ENCODE measurements around the gene SERPINB6. TPM values are rescaled to one million over a fixed set of nuclear protein-coding genes. Genes with fewer than 3 reads are reported as not detected.
"Not testable (repeated sequence)": the region's sequence is repeated elsewhere in the genome, so short reads cannot be mapped to it uniquely, and the experiment has no call there.

SERPINB6 gene
- total RNA-seq, 1 donor from 2014 or later: 48.7 TPM

GRCh38 chr6:3009930-3010329, 38.6 kb upstream of the SERPINB6 start:
- H3K27me3 ChIP-seq (ENCODE audit: control insufficient read depth, insufficient read depth, low read length): no peaks in the 10 kb centered on the region
- H3K36me3 ChIP-seq (ENCODE audit: control insufficient read depth, insufficient read depth, low read length): peaks cover 13% of the 10 kb centered on the region
- H3K4me3 ChIP-seq (ENCODE audit: low read depth, low read length): no peak overlapping the region
- DNase-seq (ENCODE audit: low read depth) (no peak), FAIRE-seq (no peak)
- no peak for TF ChIP-seq CTCF (IDR thresholded peaks at IDR 0.05; ENCODE audit: insufficient read depth, low read length, severe bottlenecking)

GRCh38 chr6:3008712-3009265, 37.4 kb upstream of the SERPINB6 start:
- not testable (repeated sequence) for FAIRE-seq; H3K4me3 ChIP-seq (ENCODE audit: low read depth, low read length); H3K36me3 ChIP-seq (ENCODE audit: control insufficient read depth, insufficient read depth, low read length); DNase-seq (ENCODE audit: low read depth); H3K27me3 ChIP-seq (ENCODE audit: control insufficient read depth, insufficient read depth, low read length)

- Histone ChIP-seq H3K36me3 (ENCODE audit: control insufficient read depth, insufficient read depth, low read length) (peaks cover 8% of the 10 kb centered on the region), H3K27me3 (ENCODE audit: control insufficient read depth, insufficient read depth, low read length) (no peaks in the 10 kb centered on the region), H3K4me3 (ENCODE audit: low read depth, low read length) (no peak overlapping the region)
- DNase-seq (ENCODE audit: low read depth): no peak
- FAIRE-seq: peak; percentile 28
- TF ChIP-seq CTCF (IDR thresholded peaks at IDR 0.05; ENCODE audit: insufficient read depth, low read length, severe bottlenecking): no peak
These were observed 36.2 kb upstream of the SERPINB6 start for GRCh38 chr6:3007571-3007970.

GRCh38 chr6:3006476-3006875, 35.1 kb upstream of the SERPINB6 start:
- FAIRE-seq (no peak), DNase-seq (ENCODE audit: low read depth) (no peak)
- no peak overlapping the region for H3K4me3 ChIP-seq (ENCODE audit: low read depth, low read length)
- peaks cover 8% of the 10 kb centered on the region for H3K36me3 ChIP-seq (ENCODE audit: control insufficient read depth, insufficient read depth, low read length)
- H3K27me3 ChIP-seq (ENCODE audit: control insufficient read depth, insufficient read depth, low read length): no peaks in the 10 kb centered on the region
- no peak for TF ChIP-seq CTCF (IDR thresholded peaks at IDR 0.05; ENCODE audit: insufficient read depth, low read length, severe bottlenecking)

- H3K27me3 ChIP-seq (ENCODE audit: control insufficient read depth, insufficient read depth, low read length): no peaks in the 10 kb centered on the region
- no peak overlapping the region for H3K4me3 ChIP-seq (ENCODE audit: low read depth, low read length)
- no peak for TF ChIP-seq CTCF (IDR thresholded peaks at IDR 0.05; ENCODE audit: insufficient read depth, low read length, severe bottlenecking)
- DNase-seq (ENCODE audit: low read depth) (no peak), FAIRE-seq (no peak)
- H3K36me3 ChIP-seq (ENCODE audit: control insufficient read depth, insufficient read depth, low read length): peaks cover 8% of the 10 kb centered on the region
These were observed 34.5 kb upstream of the SERPINB6 start for GRCh38 chr6:3005874-3006273.

- peaks cover 4% of the 10 kb centered on the region for H3K36me3 ChIP-seq (ENCODE audit: control insufficient read depth, insufficient read depth, low read length)
- no peaks in the 10 kb centered on the region for H3K27me3 ChIP-seq (ENCODE audit: control insufficient read depth, insufficient read depth, low read length)
- no peak for FAIRE-seq
- no peak for DNase-seq (ENCODE audit: low read depth)
- no peak for TF ChIP-seq CTCF (IDR thresholded peaks at IDR 0.05; ENCODE audit: insufficient read depth, low read length, severe bottlenecking)
- no peak overlapping the region for H3K4me3 ChIP-seq (ENCODE audit: low read depth, low read length)
These were observed 33.7 kb upstream of the SERPINB6 start for GRCh38 chr6:3005077-3005476.

GRCh38 chr6:3003226-3003625, 31.9 kb upstream of the SERPINB6 start:
- not testable (repeated sequence) for FAIRE-seq; H3K4me3 ChIP-seq (ENCODE audit: low read depth, low read length); DNase-seq (ENCODE audit: low read depth); H3K36me3 ChIP-seq (ENCODE audit: control insufficient read depth, insufficient read depth, low read length); H3K27me3 ChIP-seq (ENCODE audit: control insufficient read depth, insufficient read depth, low read length)
